HG02870 (cell line): ENCODE measurements around the gene MARCHF4.

Source experiments
- ATAC-seq: cut with Tn5 transposase; IDR thresholded peaks from one replicate; pipeline ENCODE4 v1.9.1; 2021; ENCODE audit warnings: mild to moderate bottlenecking, moderate library complexity; ENCODE audit not compliant: unreplicated experiment

MARCHF4 gene

DNA sequence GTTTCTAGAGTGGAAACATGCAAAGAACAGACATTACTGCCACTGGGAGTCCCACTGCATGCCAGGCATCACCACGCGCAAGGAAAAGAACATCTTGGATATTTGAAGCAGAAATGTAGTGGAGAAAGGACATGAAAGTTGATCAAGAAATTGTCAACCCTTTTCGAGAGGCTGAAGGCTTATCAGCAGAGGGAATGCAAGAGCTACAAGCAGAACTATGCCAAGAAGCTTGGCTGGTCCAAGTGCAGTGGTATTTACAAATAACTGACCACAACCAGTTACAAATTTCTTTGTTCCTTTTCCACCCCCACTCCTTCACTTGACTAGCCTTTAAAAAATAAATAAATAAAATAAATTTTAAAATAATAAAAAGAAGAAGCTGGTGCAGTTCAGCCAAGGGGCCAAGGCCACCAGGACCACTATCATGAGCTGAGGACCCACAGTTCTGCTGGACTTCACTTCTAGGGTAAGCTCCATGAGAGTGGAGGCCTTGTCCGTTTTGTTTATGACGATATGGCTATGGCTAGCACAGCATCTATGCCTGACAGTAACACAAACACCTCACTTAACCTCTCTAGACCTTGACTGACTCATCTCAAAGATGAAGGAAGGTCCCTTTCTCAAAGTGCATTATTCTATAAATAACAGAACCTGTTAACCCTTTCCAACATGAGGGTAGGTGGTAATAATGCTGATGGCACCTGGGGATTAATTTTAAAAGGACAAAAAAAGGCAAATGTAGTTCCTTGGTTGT lies 20.9 kb downstream of the MARCHF4 start:
- no peak for ATAC-seq

DNA sequence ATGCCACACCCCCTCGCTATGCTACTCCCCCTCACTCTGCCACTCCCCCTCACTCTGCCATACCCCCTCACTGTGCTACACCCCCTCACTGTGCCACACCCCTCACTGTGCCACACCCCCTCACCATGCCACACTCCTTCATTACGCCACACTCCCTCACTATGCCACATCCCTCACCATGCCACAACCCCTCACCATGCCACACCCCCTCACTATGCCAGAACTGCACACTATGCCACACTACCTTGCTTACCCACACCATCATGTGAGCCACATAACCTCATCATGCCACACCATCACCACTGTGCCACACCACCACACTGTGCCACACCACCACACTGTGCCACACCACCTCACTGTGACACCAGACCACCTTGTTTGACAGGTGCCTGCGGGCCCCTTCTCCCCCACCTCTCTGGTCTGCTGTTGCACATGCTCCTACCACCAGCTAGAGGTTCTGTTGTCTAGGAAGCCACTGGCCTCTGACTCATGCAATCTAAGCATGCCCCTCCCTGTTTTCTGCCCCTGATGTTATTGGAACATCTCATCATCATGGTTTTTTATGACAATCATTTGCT lies 22.0 kb downstream of the MARCHF4 start:
- ATAC-seq: no peak

DNA sequence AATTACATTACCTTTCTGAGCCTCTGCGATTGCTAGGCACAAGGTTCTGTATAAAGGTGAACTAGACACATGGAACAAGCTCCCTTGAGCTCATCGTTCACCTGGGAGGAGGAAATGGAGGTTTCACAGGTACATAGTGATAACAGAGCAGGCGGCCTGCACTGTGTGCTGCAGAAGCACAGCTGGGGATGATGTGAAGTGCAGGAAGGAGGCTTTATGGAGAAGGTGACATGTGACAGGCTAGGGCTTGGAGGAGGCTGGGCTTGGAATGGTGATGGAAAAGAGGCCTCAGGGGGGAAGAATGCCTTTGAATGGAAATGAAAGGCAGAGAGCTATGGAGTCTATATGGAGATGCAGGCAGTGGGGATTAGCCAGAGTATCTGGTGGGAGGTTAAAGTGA lies 22.9 kb downstream of the MARCHF4 start:
- ATAC-seq: no peak

DNA sequence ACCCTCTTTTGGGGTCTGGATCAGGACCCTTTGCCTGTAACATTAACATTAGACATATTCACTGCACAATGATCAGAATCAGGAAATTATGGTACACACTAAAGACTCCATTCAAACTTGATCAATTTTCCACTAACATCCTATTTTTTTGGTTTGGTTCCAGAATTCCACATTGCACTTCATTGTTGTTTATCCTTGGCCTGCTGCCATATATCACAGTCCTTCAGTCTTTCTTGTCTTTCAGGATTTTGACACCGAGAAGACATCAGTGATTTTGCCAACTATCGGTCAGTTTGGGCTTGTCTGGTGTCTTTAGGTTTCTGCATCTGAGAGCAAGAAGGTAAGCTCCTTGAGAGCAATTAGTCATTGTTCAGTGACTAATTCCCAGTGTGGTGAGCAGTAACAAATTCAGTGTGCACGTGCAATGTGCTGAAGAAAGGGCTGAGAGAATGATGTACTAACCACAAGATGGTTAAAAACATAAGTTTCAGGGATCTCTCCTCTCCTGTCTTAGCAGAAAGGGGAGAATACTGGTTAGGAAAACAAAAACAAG lies 23.5 kb downstream of the MARCHF4 start:
- ATAC-seq: no peak

DNA sequence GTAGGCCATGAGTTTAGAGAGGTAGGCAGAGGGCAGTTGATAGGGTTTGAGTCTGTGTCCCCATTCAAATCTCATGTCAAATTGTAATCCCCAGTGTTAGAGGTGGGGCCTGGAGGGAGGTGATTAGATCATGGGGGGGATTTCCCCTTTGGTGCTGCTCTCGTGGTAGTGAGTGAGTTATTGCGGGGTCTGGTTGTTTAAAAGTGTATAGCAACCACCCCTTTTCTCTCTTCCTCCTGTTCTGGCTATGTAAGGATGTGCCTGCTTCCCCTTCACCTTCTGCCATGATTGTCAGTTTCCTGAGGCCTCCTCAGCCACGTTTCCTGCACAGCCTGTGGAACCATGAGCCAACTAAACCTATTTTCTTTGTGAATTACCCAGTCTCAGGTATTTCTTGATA lies 25.5 kb downstream of the MARCHF4 start:
- no peak for ATAC-seq

DNA sequence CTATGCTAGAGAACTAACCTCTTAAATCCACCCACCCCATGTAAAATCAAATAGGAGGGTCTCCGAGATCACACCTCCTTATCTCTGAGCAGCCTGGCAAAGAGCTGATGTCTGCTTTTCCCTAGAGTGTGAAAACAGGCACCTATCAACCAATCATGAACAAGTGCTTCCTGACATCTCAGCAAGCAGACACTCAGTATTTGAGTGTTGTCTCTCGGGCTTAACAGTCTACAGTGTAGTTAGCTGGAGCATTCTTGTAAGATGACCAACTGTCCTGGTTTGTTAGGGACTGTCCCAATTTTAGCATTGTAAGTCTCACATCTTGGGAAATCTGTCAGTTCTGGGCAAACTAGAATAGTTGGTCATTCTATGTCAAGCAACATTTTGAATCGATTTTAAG lies 26.4 kb downstream of the MARCHF4 start:
- no peak for ATAC-seq

DNA sequence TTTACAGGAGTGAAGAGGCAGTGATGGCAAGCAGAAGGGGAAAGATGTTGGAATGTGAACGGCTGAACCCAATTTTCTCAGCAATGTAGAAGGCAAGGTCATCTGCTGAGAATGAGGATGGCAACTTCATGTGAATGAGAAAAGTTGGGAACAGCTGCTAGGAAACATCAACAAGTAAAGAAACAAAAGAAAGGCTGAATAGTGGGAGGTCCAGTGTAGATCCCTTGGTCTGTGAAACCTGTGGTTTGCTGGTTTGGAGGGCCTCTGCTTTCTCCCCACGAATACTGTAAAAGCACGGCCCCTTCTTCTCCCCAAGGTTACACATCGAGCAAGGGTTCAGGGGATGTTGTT lies 27.4 kb downstream of the MARCHF4 start:
- ATAC-seq: no peak

DNA sequence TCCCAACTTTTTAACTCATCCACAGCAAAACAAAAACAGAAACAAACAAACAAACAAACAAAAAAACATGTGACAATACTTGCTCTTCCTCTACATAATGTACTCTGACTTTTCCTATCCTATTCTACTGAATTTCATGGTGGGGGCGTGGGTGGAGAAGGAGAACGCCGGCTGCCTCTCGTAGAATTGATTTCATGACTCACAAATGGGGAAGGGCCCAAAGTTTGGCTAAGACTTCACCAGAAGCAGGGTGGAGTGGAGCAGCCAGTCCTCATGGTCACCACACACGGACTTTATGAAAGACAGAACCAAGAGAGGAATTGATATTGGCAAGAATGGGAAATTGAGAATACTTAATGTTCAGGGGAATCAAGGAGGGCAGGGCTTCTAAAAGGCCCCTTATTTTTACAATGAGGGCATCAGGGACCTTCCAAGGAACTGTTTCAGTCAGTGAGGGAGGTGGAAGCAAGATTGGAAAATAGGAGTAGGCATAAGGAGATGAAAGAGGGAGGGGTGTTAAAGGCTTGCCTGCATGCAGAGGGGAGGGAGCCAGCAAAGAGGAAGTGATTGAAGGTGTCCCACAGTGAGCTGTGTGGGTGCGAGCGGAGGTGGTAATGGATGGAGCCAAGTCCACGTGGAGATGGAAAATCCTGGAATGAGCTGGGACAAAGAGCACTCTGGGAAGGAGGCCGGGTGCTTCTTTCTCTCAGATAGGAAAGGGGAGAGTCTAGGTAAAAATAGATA lies 27.9 kb downstream of the MARCHF4 start:
- no peak for ATAC-seq

DNA sequence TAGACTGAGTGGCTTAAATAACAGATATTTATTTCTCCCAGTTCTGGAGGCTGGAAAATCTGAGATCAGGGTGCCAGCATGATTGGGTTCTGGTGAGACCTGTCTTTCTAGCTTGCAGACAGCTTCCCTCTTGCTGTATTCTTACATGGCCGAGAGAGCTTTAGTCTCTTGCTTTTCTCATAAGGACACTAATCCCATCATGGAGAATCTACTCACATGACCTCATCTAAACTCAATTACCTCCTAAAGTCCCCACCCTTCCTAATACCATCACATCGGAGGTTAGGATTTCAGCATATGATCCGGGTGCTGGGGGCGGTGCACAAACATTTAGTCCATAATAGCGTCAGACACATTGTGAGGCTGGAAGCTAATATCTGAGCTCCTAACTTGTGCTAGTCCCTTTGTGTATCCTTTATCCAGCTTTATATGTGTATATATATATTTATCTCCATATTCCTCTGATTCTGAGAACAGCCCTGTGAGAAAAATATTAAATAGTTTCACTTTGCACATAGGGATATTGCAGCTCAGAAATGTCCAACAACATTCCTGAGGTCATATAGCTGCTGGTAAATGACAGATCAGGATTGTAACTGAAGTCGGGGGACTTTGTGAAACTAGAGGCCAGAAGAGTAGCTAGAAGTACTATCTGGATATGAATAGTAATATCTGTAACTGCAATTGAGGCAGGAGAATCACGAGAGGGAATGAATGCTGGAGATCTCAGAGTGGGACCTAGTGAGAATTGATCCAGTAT lies 28.9 kb downstream of the MARCHF4 start:
- no peak for ATAC-seq

DNA sequence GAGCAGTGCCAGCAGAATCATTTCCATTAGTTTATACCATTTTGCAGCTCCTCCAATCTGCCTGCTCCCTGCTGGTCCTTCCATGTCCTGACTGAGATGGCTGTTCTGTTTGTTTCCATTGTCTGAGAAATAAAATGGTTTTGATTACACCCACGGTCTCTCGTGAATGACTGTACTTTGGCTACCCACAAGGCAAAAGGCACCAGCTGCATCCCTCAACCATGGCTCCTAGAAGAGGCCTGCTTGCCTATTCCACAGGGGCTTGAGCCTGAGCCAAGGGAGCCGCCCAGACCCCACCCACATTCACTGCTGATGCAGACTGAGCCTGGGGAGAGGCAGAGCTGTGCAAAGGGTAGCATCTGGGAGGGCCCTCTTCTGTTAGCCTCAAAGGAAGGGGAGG lies 31.2 kb downstream of the MARCHF4 start:
- ATAC-seq: no peak

DNA sequence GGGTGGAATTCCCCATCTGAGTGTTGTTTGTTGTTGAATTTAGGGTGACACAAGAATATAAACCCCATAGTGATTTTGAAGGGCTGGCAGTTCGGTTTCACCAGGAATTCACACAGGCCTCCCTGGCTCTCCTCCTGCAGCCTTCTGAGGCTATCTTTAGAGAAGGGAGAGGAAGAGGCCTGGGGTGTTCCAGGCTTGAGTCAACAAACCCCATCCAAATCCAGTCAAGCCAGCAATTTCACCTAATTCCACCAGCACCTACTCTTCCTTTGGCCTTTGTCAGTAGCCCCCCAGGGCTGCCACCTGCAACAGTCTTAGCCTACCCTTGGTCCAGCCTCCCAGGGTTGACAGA lies 32.0 kb downstream of the MARCHF4 start:
- no peak for ATAC-seq

DNA sequence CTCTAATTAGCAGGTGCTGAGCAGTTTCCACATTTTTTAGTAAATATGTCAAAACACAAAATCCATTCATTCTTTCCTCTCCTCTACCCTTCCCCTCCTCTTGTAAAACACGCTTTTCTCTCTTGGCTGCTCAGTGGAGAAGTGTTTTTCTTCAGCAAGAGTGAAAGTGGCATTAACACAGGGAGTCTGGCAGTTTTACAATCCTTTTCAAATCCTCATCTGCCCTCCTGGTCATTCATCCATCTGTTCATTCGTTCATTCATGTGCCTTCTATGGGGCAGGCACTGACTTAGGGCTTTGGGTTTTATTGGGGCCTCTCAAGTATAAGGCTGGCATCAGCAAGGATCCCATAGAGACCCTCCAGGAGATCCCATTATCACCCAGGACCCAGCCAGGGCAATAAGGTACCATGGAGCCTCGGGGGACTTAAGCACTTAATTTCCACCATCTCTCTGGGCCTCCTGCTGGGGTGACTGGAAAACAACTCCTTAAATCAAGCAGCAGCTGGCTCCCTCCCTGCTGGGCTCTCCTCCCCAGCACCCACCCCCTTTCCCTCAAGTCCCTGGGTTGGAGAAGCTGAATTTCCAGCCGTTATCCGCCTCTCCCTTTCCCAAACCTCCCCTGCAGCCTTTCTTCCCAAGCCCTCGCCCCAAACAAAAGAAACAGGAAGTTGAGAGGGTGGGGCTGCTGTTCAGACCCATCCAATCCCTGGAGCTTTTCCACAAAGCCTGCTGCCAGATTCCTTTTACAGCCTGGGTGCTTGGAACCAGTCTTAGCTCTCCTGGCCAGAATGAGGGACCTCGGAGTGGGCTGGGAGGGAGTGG lies 32.6 kb downstream of the MARCHF4 start:
- ATAC-seq: no peak

DNA sequence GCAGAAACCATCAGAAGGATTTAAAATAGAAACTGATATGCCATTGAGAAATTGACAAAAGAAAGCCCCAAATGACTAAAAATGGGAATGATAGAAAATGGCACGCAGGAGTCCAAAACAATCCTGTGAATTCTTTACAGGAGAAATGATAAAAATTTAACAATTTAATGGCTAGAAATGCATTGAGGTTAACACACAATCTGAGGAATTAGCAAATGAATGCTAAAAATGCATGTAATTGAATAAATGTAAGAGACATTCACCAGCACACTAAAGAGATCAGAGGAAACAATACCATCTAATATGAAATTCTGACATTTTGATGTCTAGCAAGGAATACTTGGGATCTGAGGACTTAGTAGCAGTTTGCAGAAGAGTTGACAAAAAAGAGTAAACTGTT lies 37.0 kb downstream of the MARCHF4 start:
- ATAC-seq: no peak

DNA sequence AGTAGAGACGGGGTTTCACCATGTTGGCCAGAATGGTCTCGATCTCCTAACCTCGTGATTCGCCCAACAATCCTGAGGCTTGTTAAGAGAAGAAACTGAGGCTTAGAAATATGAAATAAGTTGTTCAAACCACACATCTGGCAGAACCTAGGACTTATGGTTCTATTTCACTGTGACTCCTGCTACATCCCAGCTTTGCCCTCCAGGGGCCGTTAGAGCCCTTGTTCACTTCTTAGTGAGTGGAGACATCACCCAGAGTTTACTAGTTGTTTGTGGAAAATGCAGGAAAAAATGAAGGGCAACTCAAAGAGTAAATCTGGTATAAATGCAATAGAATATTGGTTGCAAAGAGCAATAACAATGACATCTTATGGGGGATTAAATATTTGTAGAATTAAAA lies 43.9 kb downstream of the MARCHF4 start:
- no peak for ATAC-seq

DNA sequence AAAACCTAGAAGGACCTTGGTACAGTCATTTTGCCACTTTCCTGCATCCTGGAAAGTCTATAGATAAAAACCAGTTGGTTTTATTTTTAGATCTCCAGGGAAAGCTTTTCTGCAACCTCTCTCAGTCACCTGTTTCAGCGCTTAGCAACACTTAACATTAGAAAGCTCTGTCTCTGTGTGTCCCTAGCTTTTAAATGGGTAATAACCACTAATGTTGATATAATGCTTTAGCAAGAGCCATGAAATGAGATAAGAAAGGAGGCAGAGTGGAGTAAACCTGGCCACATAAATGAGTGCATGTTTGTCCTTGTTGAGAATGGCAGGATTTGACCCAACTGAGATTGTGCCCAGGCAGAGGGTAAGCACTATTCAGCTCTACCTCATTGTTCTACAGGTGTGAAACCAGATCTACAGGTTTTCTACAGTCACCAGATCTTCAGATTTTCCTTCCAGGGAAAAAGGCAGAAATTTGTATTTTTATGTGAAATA lies 44.8 kb downstream of the MARCHF4 start:
- ATAC-seq: no peak
